Uterus (tissue), 2 donors: ENCODE results near the gene ZFAND3.

Source experiments
- CTCF ChIP-seq, 4 experiments: fragments of 200-600 bp in 2 of 4; fragments of 450-650 bp in 2 of 4; sonication (generic) in 2 of 4; IDR thresholded peaks; one replicate each; pipeline ENCODE4 v1.5.1; 2016 to 2019; ENCODE audit warnings: antibody characterized with exemption in 4 of 4, mild to moderate bottlenecking in 2 of 4, moderate library complexity in 1 of 4
- POLR2A ChIP-seq, 2 donors: fragments of 450-650 bp; IDR thresholded peaks; one replicate each; pipeline ENCODE4 v1.6.1; 2016; ENCODE audit warnings: antibody characterized with exemption in 2 of 2, mild to moderate bottlenecking in 1 of 2, moderate library complexity in 1 of 2

- TF ChIP-seq CTCF (IDR thresholded peaks at IDR 0.05) (no peak), POLR2A (IDR thresholded peaks at IDR 0.05) (no peak)
Measured at GRCh38 chr6:38022688-38023087, 203.2 kb downstream of the ZFAND3 start.
